Gastroesophageal sphincter (tissue), 4 donors: Measurements from ENCODE around the gene NKD2. TPM values are rescaled to one million over a fixed set of nuclear protein-coding genes. Genes with fewer than 3 reads are reported as not detected.

ENCODE experiments used
- ATAC-seq: fragments of 150-250 bp; one replicate; pipeline ENCODE4 v1.9.1; 2016; ENCODE audit warnings: mild to moderate bottlenecking, moderate library complexity
- H3K27ac ChIP-seq, 4 donors: fragments of 200-600 bp; sonication (generic) in 3 of 4; 1 replicate in 3 of 4; 2 replicates in 1 of 4; pipeline ENCODE4 v1.5.1; 2016 to 2019
- H3K27me3 ChIP-seq: fragments of 200-600 bp; sonication (generic); one replicate; pipeline ENCODE4 v1.5.1; 2019
- H3K36me3 ChIP-seq, 2 donors: fragments of 200-600 bp; sonication (generic); one replicate each; pipeline ENCODE4 v1.5.1; 2019; ENCODE audit warnings: control low read depth in 1 of 2
- H3K4me1 ChIP-seq, 3 donors: fragments of 200-600 bp; sonication (generic); 1 replicate in 2 of 3; 2 replicates in 1 of 3; pipeline ENCODE4 v1.5.1; 2016 to 2019; ENCODE audit warnings: control low read depth in 2 of 3
- H3K4me3 ChIP-seq, 2 donors: fragments of 200-600 bp; sonication (generic); one replicate each; pipeline ENCODE4 v1.5.1; 2019; ENCODE audit warnings: mild to moderate bottlenecking in 1 of 2, moderate library complexity in 1 of 2
- H3K9me3 ChIP-seq, 3 donors: fragments of 200-600 bp; sonication (generic); one replicate each; pipeline ENCODE4 v1.5.1; 2017 to 2019; ENCODE audit warnings: control low read depth in 2 of 3
- EP300 ChIP-seq: sonication (generic); formaldehyde crosslinking; IDR thresholded peaks from one replicate; pipeline ENCODE4 v1.6.1; 2017; ENCODE audit warnings: antibody characterized with exemption, mild to moderate bottlenecking
- POLR2A ChIP-seq, 2 donors: fragments of 450-650 bp; IDR thresholded peaks; one replicate each; pipeline ENCODE4 v1.6.1; 2017; ENCODE audit warnings: antibody characterized with exemption in 2 of 2, mild to moderate bottlenecking in 2 of 2, moderate library complexity in 1 of 2
- POLR2AphosphoS5 ChIP-seq: sonication (generic); formaldehyde crosslinking; IDR thresholded peaks from one replicate; pipeline ENCODE4 v1.6.1; 2017; ENCODE audit warnings: antibody characterized with exemption
- WGBS, 2 donors: methylation state at CpG; one replicate each; pipeline ENCODE4 v1.1.5; 2018; ENCODE audit warnings: low coverage in 1 of 2; 5-methylcytosine and 5-hydroxymethylcytosine counted together
- total RNA-seq, 4 donors: library from RNA; depleted of rRNA; stranded (reverse); fragments of >200 nt; gene quantifications; one replicate each; pipeline ENCODE4 v1.1.0, GENCODE V29; 2016
- TF ChIP-seq, protein P1 (sequence below), 4 experiments: fragments of 200-600 bp in 2 of 4; fragments of 450-650 bp in 2 of 4; sonication (generic) in 1 of 4; IDR thresholded peaks; one replicate each; pipeline ENCODE4 v1.5.1; 2017 to 2019; ENCODE audit warnings: antibody characterized with exemption in 4 of 4, mild to moderate bottlenecking in 2 of 4, moderate library complexity in 2 of 4

The NKD2 gene
- total RNA-seq, 4 donors from 2014 or later: 1.8 to 6.1 (median 1.9) TPM

DNA sequence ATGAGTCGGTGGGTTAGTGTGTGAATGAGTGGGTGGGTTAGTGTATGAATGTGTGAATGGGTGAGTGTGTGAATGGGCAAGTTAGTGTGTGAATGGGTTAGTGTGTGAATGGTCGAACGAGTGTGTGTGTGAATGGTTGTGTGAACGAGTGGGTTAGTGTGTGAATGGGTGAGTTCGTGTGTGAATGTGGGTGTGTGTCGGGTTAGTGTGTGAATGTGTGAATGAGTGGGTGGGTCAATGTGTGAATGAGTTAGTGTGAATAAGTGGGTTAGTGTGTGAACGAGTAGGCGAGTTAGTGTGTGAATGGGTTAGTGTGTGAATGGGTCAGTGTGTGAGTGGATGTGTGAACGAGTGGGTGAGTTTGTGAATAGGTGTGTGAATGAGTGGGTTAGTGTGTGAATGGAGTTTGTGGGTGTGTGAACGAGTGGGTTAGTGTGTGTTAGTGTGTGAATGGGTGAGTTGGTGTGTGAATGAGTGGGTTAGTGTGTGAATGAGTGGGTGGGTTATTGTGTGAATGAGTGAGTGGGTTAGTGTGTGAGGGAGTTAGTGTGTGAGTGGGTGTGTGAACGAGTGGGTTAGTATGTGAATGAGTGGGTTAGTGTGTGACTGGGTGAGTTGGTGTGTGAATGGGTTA lies 38.8 kb downstream of the NKD2 start:
- Histone ChIP-seq H3K9me3 (no peaks in the 10 kb centered on the region), H3K27ac (no peak overlapping the region), H3K4me3 (no peak overlapping the region), H3K4me1 (no peaks in the 10 kb centered on the region), H3K27me3 (no peaks in the 10 kb centered on the region), H3K36me3 (peaks cover 0 to 23% of the 10 kb centered on the region in 2 donors)
- 90 to 93% methylated on average over 11 of the region's 11 CpGs for WGBS, 2 donors
- TF ChIP-seq, protein P1, sequence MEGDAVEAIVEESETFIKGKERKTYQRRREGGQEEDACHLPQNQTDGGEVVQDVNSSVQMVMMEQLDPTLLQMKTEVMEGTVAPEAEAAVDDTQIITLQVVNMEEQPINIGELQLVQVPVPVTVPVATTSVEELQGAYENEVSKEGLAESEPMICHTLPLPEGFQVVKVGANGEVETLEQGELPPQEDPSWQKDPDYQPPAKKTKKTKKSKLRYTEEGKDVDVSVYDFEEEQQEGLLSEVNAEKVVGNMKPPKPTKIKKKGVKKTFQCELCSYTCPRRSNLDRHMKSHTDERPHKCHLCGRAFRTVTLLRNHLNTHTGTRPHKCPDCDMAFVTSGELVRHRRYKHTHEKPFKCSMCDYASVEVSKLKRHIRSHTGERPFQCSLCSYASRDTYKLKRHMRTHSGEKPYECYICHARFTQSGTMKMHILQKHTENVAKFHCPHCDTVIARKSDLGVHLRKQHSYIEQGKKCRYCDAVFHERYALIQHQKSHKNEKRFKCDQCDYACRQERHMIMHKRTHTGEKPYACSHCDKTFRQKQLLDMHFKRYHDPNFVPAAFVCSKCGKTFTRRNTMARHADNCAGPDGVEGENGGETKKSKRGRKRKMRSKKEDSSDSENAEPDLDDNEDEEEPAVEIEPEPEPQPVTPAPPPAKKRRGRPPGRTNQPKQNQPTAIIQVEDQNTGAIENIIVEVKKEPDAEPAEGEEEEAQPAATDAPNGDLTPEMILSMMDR (IDR thresholded peaks at IDR 0.05): no peak
- TF ChIP-seq EP300 (no peak), POLR2AphosphoS5 (no peak), POLR2A (IDR thresholded peaks at IDR 0.05) (no peak)
- ATAC-seq: no peak

DNA sequence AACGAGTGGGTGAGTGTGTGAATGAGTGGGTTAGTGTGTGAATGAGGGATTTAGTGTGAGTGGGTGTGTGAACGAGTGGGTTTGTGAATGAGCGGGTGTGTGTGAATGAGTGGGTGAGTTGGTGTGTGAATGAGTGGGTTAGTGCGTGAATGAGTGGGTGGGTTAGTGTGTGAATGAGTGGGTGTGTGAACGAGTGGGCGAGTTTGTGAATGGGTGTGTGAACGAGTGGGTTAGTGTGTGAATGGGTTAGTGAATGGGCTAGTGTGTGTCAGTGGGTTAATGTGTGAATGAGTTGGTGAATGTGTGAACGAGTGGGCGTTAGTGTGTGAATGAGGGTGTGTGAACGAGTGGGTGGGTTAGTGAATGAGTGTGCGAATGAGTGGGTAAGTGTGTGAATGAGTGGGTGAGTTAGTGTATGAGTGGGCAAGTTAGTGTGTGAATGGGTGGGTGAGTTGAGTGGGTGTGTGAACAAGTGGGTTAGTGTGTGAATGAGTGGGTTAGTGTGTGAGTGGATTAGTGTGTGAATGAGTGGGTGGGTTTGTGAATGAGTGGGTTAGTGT lies 39.6 kb downstream of the NKD2 start:
- Histone ChIP-seq H3K27me3 (no peaks in the 10 kb centered on the region), H3K4me1 (no peaks in the 10 kb centered on the region), H3K9me3 (no peaks in the 10 kb centered on the region), H3K27ac (no peak overlapping the region), H3K4me3 (no peak overlapping the region), H3K36me3 (peaks cover 0 to 31% of the 10 kb centered on the region in 2 donors)
- ATAC-seq: no peak
- TF ChIP-seq EP300 (no peak), POLR2A (IDR thresholded peaks at IDR 0.05) (no peak), POLR2AphosphoS5 (no peak)
- TF ChIP-seq, protein P1 (IDR thresholded peaks at IDR 0.05): no peak
- 82 to 87% methylated on average over 11 of the region's 11 CpGs for WGBS, 2 donors

DNA sequence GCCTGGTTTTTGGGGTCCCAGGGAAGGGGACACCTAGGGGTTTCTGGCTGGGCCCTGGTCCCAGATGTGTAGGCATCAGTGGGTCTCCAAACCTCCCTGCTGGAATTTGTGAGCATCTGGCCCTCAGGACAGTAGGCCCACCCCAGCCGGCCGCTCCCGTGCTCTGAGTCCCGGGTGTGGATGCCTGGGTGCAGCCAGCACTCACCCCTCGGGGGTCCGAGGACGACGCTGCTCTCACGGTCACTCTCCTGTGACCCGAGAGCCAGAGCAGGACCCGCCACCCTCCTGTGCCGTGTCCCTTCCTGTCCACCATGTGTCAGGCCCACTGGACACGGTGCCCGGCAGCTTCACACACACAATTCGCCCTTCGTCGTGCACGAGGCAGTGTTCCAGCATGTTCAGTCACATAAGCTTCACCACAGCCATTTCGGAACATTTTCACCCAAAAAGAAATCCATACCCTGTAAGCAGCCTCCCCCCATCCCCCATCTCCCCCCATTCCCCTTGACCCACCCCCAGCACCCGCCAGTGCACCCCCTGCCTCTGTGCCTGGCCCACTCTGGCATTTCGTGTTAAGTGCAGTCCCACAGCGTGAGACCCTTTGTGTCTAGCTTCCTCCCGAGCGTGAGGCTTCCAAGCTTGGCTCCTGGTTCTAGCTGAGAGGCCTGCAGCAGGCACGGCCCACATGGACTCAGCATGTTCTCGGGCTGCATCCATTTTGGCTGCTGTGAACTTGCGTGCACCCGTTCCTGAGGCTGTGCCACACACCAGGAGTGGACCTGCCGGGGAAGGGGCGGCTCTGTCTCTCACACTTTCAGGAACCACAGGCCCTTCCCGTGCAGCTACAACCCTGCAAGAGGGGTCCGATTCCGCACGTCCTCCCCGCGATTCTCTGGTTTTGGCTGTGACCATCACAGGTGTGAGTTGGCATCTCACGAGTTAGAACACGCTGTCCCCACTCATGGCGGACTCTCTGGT lies 40.5 kb downstream of the NKD2 start:
- TF ChIP-seq POLR2AphosphoS5 (no peak), POLR2A (IDR thresholded peaks at IDR 0.05) (no peak), EP300 (no peak)
- TF ChIP-seq, protein P1 (IDR thresholded peaks at IDR 0.05): no peak
- Histone ChIP-seq H3K27ac (no peak overlapping the region), H3K27me3 (no peaks in the 10 kb centered on the region), H3K36me3 (peaks cover 0 to 40% of the 10 kb centered on the region in 2 donors), H3K4me3 (no peak overlapping the region), H3K4me1 (no peaks in the 10 kb centered on the region), H3K9me3 (no peaks in the 10 kb centered on the region)
- no peak for ATAC-seq
- WGBS, 2 donors: 76 to 84% methylated on average over 6 to 16 of the region's 39 CpGs

DNA sequence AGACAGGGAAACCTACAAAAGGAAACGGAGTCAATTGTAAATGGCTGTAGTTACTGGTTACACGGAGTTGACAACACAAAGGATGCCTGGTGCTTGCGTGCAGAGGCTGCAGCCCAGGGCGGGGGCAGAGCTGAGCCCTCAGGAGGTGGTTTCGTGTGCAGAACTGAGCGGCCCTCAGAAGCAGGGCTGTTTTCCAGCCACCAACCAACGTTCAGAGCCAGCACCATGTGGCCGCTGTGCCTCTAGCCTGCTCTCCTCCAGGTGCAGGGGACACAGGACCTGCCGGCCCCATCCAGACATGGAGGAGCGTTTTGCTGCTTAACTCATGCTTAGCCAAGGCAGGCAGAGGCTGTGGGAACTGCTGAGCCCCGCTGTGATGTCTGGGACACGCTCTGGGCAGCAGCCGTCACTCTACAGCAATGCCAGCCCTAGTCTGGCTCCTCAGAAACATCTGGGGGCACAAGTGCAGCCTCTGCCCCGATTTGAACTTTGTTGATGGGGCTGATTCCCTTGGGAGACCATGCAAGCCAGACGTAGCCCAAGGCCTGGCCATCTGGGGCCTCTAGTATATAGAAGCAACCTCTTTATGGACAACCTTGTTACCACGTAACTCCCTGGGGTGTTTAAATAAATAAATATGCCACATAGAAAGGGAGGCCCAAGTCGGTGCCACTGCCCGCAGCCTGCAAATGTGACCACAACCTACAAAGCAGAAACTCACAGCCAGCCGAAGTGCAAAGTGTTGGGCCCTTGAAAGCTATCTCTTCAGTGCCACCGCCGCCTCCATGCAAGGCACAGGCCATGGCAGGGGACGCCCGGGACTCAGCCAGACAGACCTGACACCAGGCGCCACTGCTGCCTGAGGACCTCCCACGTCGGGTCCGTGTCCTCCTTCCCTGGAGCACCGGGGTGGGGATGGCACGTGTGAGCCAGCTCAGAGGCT lies 42.1 kb downstream of the NKD2 start:
- Histone ChIP-seq H3K27me3 (no peaks in the 10 kb centered on the region), H3K4me3 (no peak overlapping the region), H3K27ac (no peak overlapping the region), H3K36me3 (peaks cover 0 to 55% of the 10 kb centered on the region in 2 donors), H3K9me3 (no peaks in the 10 kb centered on the region), H3K4me1 (no peaks in the 10 kb centered on the region)
- no peak for TF ChIP-seq POLR2AphosphoS5
- TF ChIP-seq, protein P1 (IDR thresholded peaks at IDR 0.05): no peak
- no peak for TF ChIP-seq EP300
- TF ChIP-seq POLR2A (IDR thresholded peaks at IDR 0.05): no peak
- ATAC-seq: no peak
- WGBS, 2 donors: 75 to 82% methylated on average over 3 to 7 of the region's 29 CpGs
